Measurements from ENCODE around the gene PI4K2A.

GRCh38 chr10:97618733-97619132 lies 21.7 kb upstream of the PI4K2A start:
- TF ChIP-seq, protein P1, sequence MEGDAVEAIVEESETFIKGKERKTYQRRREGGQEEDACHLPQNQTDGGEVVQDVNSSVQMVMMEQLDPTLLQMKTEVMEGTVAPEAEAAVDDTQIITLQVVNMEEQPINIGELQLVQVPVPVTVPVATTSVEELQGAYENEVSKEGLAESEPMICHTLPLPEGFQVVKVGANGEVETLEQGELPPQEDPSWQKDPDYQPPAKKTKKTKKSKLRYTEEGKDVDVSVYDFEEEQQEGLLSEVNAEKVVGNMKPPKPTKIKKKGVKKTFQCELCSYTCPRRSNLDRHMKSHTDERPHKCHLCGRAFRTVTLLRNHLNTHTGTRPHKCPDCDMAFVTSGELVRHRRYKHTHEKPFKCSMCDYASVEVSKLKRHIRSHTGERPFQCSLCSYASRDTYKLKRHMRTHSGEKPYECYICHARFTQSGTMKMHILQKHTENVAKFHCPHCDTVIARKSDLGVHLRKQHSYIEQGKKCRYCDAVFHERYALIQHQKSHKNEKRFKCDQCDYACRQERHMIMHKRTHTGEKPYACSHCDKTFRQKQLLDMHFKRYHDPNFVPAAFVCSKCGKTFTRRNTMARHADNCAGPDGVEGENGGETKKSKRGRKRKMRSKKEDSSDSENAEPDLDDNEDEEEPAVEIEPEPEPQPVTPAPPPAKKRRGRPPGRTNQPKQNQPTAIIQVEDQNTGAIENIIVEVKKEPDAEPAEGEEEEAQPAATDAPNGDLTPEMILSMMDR (IDR thresholded peaks at IDR 0.05) = no peak
- no peak for TF ChIP-seq EZH2 (IDR thresholded peaks at IDR 0.05)
- TF ChIP-seq EZH2phosphoT487 (IDR thresholded peaks at IDR 0.05) = no peak

Data from neural progenitor cell (in vitro differentiated cells).